NCI-H2196 (cell line): ENCODE results near the gene LRRC31.
A peak's percentile ranks its signal among the peaks of the same experiment; 100 is the strongest.

Source experiments
- DNase-seq: peaks from one replicate; lab custom pipeline; 2025; ENCODE audit not compliant: unreplicated experiment; lab: John Stamatoyannopoulos, UW

Gene LRRC31

DNA sequence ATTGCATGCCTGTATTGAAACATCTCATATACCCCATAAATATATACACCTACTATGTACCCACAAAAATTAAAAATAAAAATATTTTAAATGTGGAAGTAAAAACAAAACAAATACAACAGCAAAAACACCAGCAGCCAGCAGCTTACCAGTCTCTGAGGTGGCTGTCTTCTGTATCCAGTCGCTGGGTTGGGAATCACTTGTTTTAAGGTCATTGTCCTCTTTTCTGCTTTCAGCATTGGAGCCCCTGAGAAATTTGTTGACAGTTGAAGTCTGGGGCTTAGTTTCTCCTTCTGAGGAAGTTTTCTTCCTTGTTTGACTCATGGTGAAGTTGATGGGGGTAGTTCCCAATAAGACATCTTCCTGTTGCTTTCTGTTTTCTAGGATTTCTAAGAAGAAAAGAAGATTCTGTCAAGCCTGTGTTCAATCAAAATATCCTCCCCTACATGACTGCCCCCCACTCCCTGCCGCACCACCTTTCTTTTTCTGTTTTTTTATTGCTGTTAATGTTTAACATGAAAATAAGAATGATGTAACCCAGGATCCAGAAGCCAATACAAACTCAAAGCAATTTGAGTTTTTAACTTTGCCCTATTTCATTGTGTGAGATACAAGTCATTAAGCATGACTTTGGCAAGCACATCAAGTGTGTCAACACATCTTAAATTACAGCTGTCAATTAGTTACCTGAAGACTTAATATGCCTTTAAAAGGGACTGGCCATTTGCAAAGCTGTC, at the start of gene LRRC31:
Gene LRRC31, minus strand, starts transcription at position 452 of the 737 bp plus-strand sequence. Its CDS starts 128 bp downstream, at position 324.
- peak; percentile 64 for DNase-seq

DNA sequence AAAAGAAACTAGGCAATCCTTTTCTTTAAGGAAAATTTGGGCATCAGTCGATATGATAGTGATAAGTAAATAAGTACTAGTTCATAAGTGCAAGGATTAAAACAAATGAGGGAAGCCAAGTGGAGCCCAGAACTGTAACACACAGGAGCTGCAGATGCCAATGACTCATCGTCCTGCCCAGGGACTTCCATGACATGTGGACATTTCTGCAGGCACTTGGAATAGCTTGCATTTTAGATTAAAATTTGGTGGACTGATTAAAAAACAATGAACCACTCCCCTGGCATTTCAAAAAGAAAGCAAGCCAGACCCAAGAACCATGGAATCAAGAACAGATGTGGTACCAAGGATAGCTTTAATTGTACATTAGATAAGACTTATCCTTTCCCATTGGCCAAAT, 44.6 kb upstream of the LRRC31 start:
- no peak for DNase-seq

GRCh38 chr3:169913323-169913722, 43.6 kb upstream of the LRRC31 start:
- DNase-seq = no peak

DNA sequence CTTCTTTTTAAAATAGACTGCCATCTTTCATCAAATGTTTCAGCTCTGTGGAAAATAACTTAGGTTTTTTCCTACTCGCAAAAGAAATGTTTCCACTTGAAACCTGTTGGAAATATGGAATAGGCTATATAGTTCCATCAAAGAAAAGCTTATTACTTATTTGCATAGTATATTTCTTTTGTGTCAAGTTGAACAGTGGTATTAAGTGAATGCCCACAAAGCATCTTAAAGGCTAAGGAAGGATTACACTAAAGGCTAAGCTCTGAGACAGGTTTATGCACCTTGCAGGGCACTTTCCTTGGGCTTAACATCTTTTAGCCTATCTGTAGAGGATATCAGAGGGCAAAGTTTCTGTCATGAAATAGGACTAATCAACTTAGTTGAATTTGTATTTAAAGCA, 41.5 kb upstream of the LRRC31 start, which contains the start of gene SAMD7:
Gene SAMD7, plus strand, starts transcription at position 301 of the 400 bp plus-strand sequence. CDS start 7,927 bp downstream, outside the sequence.
- no peak for DNase-seq

- no peak for DNase-seq
Observed at GRCh38 chr3:169907944-169908343, 38.2 kb upstream of the LRRC31 start.

GRCh38 chr3:169907476-169907875, 37.7 kb upstream of the LRRC31 start:
- DNase-seq = no peak

DNA sequence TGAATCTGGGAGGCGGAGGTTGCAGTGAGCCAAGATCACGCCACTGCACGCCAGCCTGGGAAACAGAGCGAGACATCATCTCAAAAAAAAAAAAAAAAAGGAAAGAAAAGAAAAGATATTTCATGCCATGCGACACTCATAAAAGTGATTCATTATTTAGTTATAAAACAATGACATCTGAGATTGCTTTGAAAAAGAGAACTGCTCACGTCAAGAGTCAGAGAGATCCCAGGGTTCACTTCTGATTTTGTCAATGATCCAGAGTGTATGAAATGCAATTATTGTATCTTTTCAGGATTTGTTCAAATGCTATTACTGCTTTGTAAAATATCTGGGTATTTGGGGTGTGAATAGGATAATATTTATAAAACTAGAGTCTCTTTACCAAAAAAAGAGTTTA, 35.7 kb upstream of the LRRC31 start:
- DNase-seq = no peak

- no peak for DNase-seq
Observed at GRCh38 chr3:169901453-169901852, 31.7 kb upstream of the LRRC31 start.

- no peak for DNase-seq
Observed at GRCh38 chr3:169897284-169897683, 27.5 kb upstream of the LRRC31 start.

DNA sequence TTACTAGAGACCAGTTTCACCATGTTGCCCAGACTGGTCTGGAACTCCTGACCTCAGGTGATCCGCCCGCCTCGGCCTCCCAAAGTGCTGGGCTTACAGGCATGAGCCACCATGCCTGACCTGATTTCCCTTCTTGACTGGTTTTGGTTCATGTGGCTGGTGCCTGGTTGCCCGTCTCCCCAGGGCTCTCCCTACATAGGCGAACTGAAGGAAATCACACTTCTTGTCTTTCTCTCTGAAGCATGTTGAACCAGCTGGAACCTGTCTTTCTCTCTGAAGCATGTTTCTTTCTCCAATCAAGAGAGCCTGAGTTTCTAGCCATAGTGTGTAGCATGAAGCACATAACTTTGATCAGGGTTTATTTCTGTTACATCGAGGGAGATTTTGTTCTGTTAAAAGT, 25.3 kb upstream of the LRRC31 start:
- DNase-seq = no peak

DNA sequence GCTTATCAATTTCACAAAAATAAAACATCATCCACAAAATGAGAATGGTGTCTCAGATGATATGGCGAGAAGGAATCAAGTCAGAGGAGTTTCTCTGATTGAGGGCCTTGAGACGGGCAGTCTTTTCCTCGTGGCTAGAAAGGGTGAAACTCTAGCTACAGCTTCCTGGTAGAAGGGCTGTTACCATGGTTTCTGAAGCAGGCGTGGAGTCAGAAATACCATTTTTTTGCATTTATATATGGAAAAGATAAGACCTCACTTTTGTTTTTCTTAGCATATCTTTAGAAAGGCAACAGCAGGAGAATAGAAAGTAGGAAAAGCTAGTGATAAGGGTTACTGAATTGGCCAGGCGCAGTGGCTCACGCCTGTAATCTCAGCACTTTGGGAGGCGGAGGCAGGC, 24.4 kb upstream of the LRRC31 start:
- DNase-seq = no peak

DNA sequence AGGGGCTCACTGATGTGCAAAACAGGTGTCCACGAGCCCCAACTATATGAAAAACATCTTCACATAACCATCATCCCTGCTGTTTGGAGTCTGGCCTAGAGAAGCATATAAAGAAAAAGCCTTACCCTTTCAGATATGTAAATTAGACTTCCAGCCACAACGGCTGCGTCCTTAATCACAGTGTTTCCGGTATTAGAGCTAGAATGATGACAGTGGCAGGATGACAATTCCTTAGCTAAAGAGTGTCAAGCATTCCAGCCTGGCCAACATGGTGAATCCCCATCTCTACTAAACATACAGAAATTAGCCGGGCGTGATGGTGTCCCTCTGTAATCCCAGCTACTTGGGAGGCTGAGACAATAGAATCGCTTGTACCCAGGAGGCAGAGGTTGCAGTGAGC, 22.2 kb upstream of the LRRC31 start:
- no peak for DNase-seq

DNA sequence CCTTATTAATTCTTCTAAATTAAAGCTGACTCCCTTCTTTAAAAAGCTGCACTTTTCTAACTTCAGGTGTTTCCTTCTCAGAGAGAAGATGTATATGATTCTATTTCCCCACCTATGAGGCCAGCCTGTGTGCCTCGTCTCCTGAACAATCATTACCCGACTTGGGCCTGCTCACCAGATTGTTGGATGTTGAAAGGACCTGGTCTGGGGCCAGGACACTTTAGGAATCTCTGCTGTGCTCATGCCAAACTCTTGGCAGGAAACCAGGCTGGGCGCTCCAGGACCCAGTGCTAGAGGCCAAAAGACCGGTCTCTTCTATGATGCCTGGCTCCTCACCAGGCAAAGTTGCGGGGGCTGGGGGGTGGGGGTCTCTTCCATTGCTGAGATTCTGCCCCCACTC, 16.9 kb upstream of the LRRC31 start:
- peak; percentile 64 for DNase-seq

GRCh38 chr3:169880576-169881250, 11.0 kb upstream of the LRRC31 start:
- no peak for DNase-seq

DNA sequence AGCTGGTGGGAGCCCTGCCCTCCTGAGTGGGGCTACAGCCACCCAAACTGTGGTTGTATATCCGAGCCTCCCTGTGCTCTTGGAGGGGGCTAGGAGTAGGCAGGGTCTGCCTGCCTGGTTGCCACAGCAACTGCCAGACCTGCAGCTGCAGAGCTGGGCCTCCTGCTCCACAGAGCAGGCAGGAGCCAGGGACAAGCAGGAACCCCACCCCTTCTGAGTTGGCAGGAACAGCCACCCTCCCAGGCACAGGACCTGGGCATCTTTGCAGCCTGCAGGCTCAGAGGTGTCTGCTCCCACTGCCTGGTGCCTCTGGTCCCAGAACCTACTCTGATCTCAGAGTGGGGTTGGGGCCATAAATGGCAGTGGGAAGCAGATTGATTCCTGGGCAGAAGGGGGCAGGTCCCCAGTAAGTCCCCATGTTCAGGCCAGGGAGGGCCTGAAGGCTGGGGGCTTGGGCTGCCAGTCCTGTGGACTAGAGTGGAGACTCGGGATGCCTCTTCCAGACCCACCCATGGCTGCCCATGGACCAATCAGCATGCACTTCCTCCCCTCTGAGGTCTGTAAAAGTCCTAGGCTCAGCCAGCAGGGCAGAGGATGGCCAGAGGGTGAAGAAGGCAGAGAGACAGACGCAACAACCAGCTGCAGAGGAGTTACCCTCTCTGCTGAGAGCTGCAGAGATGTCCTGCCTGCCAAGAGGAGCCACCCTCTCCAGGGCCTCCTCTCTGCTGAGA, 10.3 kb upstream of the LRRC31 start:
- no peak for DNase-seq

DNA sequence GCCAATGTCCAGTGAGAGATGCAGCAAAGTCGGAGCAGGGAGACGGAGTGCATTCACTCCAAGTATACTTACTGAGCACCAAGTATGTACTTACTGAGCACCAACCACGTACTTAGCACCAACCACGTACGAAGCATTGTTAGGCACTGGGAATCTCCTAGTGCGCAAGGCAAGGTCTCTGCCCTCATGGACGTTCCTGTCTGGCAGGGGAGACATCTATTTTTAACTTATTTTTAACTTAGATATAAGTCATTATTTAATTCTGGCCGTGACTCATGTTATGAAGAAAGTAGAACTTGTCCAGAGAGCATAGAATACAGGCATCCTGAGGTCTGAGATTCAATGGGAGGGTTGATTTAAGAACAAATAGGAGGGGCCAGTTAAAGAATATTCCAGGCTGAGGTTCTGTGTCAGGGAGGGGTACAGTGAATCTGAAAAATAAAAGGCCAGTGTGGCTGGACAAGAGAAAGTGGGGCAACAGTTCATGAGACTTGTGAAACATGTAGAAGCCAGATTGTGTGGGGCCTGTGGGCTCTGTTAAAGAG, 9.3 kb upstream of the LRRC31 start:
- DNase-seq = no peak

DNA sequence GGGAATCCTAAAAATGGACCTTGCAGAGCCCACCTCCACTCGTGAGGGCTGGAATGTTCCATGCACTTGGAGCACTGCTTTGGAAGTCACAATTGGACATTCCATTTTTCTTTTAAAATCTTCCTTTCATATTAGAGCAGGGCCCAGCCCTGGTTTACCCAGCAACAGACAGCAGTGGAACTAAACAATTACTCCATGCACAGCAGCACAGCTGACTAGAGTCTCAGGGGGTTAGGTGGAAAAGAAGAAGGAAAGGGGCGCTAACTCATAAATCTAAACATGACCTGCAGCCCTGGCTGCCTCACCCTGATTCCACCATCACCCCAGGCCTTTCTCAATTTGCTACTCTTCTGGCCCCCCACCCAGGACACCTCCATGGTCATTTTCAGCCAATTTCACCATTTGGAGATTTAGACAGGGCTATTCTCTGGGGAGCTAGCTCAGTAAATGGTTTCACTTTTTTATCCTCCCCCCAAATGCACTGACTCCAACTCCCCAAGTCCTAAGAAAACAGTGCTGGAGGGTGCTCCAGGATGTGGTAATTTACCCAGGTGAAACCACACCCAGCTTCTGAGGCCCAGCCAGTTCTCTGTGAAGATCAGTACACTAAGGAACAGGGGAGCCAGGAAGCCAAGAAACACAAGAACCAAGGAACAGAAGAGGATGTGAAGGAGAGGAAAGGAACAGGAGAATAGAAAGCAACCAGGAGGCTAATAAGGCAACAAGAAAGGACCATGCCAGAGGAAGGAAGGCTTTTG, 1.6 kb upstream of the LRRC31 start:
- DNase-seq = no peak

DNA sequence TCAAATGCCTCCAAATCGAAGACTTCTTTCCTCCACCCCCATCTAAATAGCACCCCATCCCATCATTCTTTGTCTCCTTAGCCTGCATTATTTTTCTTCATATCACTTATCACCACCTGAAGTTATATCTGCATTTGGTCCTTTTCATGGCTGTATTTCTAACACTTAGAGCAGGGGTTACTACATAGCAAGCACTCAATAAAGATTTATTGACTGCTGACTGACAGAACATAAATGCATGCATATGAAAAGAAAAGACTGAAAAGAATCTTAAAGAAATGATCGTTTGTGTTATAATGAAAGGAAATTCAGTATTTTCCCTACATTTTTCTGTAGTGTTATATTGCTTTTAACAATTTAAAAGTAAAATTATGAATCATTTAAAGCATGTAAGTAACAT, 1.4 kb downstream of the LRRC31 start:
- no peak for DNase-seq

DNA sequence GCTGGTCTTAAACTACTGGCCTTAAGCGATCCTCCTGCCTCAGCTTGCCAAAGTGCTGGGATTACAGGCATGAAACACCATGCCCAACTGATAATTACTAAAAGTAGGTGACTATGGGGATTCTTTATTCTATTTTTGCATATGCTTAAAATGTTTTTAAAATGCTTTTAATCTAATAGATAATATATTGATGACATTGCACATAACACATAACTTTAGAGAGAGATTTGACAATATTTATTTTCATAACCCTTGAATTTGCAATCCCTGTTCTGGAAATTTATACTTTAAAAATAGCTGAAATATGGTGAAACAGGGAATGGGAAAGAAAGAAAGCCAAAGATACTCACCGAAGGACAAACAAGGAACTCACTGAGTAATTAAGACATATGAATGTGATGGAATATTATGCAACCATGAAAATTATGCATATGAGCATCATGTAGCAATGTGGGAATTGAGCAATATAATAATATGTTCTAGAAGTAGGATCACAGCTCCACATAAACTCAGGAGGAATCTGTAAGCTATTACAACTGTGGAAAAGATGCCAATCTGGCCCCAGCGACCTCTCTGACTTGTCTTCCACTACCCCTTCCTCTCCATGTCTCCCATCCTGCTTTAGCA, 2.0 kb downstream of the LRRC31 start:
- DNase-seq = no peak

- DNase-seq = no peak
Observed at GRCh38 chr3:169865176-169865767, 4.5 kb downstream of the LRRC31 start.
